PC-9 (cell line): Measurements from ENCODE around the gene FAM81B. TPM values are rescaled to one million over a fixed set of nuclear protein-coding genes. Genes with fewer than 3 reads are reported as not detected.

ENCODE experiments used
- BruUV-seq: library from RNA; stranded (reverse); fragments of 400-500 nt; replicated peaks from 2 replicates; lab custom pipeline; 2021; lab: Mats Ljungman, UMichigan
- CTCF ChIA-PET: fragments of 300-600 bp; sonication (Branson Sonifier 250); formaldehyde crosslinking; loops from one replicate; lab custom pipeline; 2022; ENCODE audit warnings: antibody characterized with exemption; lab: Charles Lee
- POLR2A ChIA-PET: fragments of 300-600 bp; sonication (Branson Sonifier 250); formaldehyde crosslinking; loops from one replicate; lab custom pipeline; 2022; ENCODE audit warnings: antibody characterized with exemption; ENCODE audit not compliant: unreplicated experiment; lab: Charles Lee
- DNase-seq, 2 experiments: peaks; one replicate each; pipeline versions ENCODE4 v3.0.0 to v3.0.0-alpha.2; 2015 to 2022; ENCODE audit warnings: mixed read lengths in 1 of 2
- H2AFZ ChIP-seq: fragments of 200-600 bp; sonication (generic); 2 replicates; pipeline ENCODE4 v1.8.1; 2017; ENCODE audit warnings: antibody characterized with exemption
- H3F3A ChIP-seq: fragments of 200-600 bp; sonication (generic); 2 replicates; pipeline ENCODE4 v1.8.1; 2017; ENCODE audit warnings: antibody characterized with exemption, mild to moderate bottlenecking, low read depth; ENCODE audit not compliant: insufficient read depth
- H3K27ac ChIP-seq: fragments of 200-600 bp; sonication (generic); 2 replicates; pipeline ENCODE4 v1.6.1; 2016; ENCODE audit warnings: mixed run types
- H3K27me3 ChIP-seq: fragments of 200-600 bp; sonication (generic); 2 replicates; pipeline ENCODE4 v1.6.1; 2016; ENCODE audit warnings: low read depth, mixed run types; ENCODE audit not compliant: insufficient read depth
- H3K36me3 ChIP-seq: fragments of 200-600 bp; sonication (generic); 2 replicates; pipeline ENCODE4 v1.6.1; 2016; ENCODE audit warnings: low read depth, mixed run types
- H3K4me1 ChIP-seq: fragments of 200-600 bp; sonication (generic); replicated peaks from 2 replicates; pipeline ENCODE4 v1.6.1; 2016; ENCODE audit warnings: mixed run types; ENCODE audit not compliant: insufficient read depth
- H3K4me2 ChIP-seq: fragments of 200-600 bp; sonication (generic); 2 replicates; pipeline ENCODE4 v1.6.1; 2017; ENCODE audit warnings: mixed run types
- H3K4me3 ChIP-seq: fragments of 200-600 bp; sonication (generic); 2 replicates; pipeline ENCODE4 v1.6.1; 2016; ENCODE audit warnings: mixed run types
- H3K79me2 ChIP-seq: fragments of 200-600 bp; sonication (generic); 2 replicates; pipeline ENCODE4 v1.6.1; 2017; ENCODE audit warnings: low read depth, mixed run types
- H3K9me2 ChIP-seq: fragments of 200-600 bp; sonication (generic); 2 replicates; pipeline ENCODE4 v1.8.1; 2017; ENCODE audit warnings: mild to moderate bottlenecking; ENCODE audit not compliant: insufficient read depth
- H3K9me3 ChIP-seq: fragments of 200-600 bp; sonication (generic); 2 replicates; pipeline ENCODE4 v1.8.1; 2016; ENCODE audit warnings: low read depth; ENCODE audit not compliant: insufficient read depth
- H4K20me1 ChIP-seq: fragments of 200-600 bp; sonication (generic); 2 replicates; pipeline ENCODE4 v1.8.1; 2017; ENCODE audit not compliant: insufficient read depth
- EZH2 ChIP-seq: fragments of 200-600 bp; sonication (generic); IDR thresholded peaks from 2 replicates; pipeline ENCODE4 v1.8.0; 2017; ENCODE audit warnings: antibody characterized with exemption, low read depth
- intact Hi-C: fragments of 100-400 bp; cut with micrococcal nuclease; formaldehyde crosslinking; loops from one replicate; pipeline ENCODE4 v1.10.0; 2022; ENCODE audit not compliant: unreplicated experiment
- total RNA-seq: library from RNA; stranded (reverse); gene quantifications from 2 replicates; pipeline ENCODE4 v1.2.3, GENCODE V29; 2021
- TF ChIP-seq, protein P1 (sequence below): fragments of 200-600 bp; sonication (generic); conservative IDR thresholded peaks from 2 replicates; pipeline ENCODE4 v1.6.1; 2017; ENCODE audit warnings: mixed run types, antibody characterized with exemption, mild to moderate bottlenecking, moderate library complexity

FAM81B gene
- total RNA-seq, 1 experiment from 2014 or later: 5.0 TPM

- ChIA-PET POLR2A (no interaction called here), CTCF (no interaction called here)
- Histone ChIP-seq H3K27ac (no peak overlapping the region), H3K9me2 (no peaks in the 10 kb centered on the region), H3K27me3 (no peaks in the 10 kb centered on the region), H3K36me3 (no peaks in the 10 kb centered on the region), H3K9me3 (no peaks in the 10 kb centered on the region), H3K4me3 (no peak overlapping the region), H2AFZ (no peak overlapping the region), H4K20me1 (no peaks in the 10 kb centered on the region), H3K79me2 (no peaks in the 10 kb centered on the region), H3K4me1 (no peaks in the 10 kb centered on the region), H3K4me2 (no peak overlapping the region), H3F3A (no peaks in the 10 kb centered on the region)
- TF ChIP-seq, protein P1, sequence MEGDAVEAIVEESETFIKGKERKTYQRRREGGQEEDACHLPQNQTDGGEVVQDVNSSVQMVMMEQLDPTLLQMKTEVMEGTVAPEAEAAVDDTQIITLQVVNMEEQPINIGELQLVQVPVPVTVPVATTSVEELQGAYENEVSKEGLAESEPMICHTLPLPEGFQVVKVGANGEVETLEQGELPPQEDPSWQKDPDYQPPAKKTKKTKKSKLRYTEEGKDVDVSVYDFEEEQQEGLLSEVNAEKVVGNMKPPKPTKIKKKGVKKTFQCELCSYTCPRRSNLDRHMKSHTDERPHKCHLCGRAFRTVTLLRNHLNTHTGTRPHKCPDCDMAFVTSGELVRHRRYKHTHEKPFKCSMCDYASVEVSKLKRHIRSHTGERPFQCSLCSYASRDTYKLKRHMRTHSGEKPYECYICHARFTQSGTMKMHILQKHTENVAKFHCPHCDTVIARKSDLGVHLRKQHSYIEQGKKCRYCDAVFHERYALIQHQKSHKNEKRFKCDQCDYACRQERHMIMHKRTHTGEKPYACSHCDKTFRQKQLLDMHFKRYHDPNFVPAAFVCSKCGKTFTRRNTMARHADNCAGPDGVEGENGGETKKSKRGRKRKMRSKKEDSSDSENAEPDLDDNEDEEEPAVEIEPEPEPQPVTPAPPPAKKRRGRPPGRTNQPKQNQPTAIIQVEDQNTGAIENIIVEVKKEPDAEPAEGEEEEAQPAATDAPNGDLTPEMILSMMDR: no peak
- TF ChIP-seq EZH2: no peak
- no TSS peak for BruUV-seq
- intact Hi-C loops: no loop called here
- no peak for DNase-seq
Observed at GRCh38 chr5:95369782-95370181, 21.4 kb upstream of the FAM81B start.

GRCh38 chr5:95374061-95374460 is 17.1 kb upstream of the FAM81B start:
- Histone ChIP-seq H3K27ac (no peak overlapping the region), H3K36me3 (no peaks in the 10 kb centered on the region), H3K4me2 (no peak overlapping the region), H3K4me3 (no peak overlapping the region), H3K9me2 (no peaks in the 10 kb centered on the region), H3K79me2 (no peaks in the 10 kb centered on the region), H3K4me1 (no peaks in the 10 kb centered on the region), H4K20me1 (no peaks in the 10 kb centered on the region), H2AFZ (no peak overlapping the region), H3F3A (no peaks in the 10 kb centered on the region), H3K27me3 (no peaks in the 10 kb centered on the region), H3K9me3 (no peaks in the 10 kb centered on the region)
- intact Hi-C loops: no loop called here
- CTCF ChIA-PET: no interaction called here
- no TSS peak for BruUV-seq
- DNase-seq: no peak
- TF ChIP-seq, protein P1: no peak
- no peak for TF ChIP-seq EZH2
- POLR2A ChIA-PET: no interaction called here

DNA sequence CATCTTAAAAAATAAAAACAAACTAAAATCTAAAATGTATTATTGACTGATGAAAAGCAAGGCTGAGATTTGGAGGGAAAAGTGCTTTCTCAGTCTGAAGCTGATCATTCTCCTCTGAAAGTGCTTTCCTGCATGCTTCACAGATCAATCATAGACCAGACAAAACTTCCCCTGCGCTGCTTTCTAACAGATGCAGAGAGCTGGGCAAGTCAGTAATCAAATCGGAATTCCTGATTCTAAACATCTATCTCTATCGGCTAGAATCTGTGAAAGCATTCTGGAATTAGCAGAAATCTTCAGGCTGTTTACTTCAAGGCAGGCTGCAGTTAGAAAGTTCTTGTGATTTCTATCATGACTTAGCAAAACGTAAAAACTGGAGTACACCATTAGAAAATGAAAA is 15.6 kb upstream of the FAM81B start:
- Histone ChIP-seq H3K4me3 (no peak overlapping the region), H4K20me1 (no peaks in the 10 kb centered on the region), H3K9me2 (no peaks in the 10 kb centered on the region), H3K27me3 (no peaks in the 10 kb centered on the region), H2AFZ (no peak overlapping the region), H3K4me2 (no peak overlapping the region), H3K4me1 (no peaks in the 10 kb centered on the region), H3K27ac (no peak overlapping the region), H3K9me3 (no peaks in the 10 kb centered on the region), H3K79me2 (no peaks in the 10 kb centered on the region), H3F3A (no peaks in the 10 kb centered on the region), H3K36me3 (no peaks in the 10 kb centered on the region)
- DNase-seq: no peak
- intact Hi-C loops: no loop called here
- BruUV-seq: no TSS peak
- POLR2A ChIA-PET: no interaction called here
- CTCF ChIA-PET: no interaction called here
- TF ChIP-seq EZH2: no peak
- TF ChIP-seq, protein P1: no peak
